ENCODE data around the gene NPW. TPM values are rescaled to one million over a fixed set of nuclear protein-coding genes. Genes with fewer than 3 reads are reported as not detected.

The NPW gene
- total and polyA plus RNA-seq, 5 donors from 2014 or later = not detected

- H3K27me3 Mint-ChIP-seq = no peaks in the 10 kb centered on the region
- H3K36me3 Mint-ChIP-seq = no peaks in the 10 kb centered on the region
- no peaks in the 10 kb centered on the region for H3K4me1 ChIP-seq (ENCODE audit: control insufficient read depth, insufficient read depth, low read length, poor library complexity, severe bottlenecking)
- ATAC-seq (ENCODE audit: low read depth in 2 of 2) (no peak), DNase-seq (no peak)
- H3K4me3 ChIP-seq (ENCODE audit: low read depth, low read length) = no peak overlapping the region
- no peaks in the 10 kb centered on the region for H3K27me3 ChIP-seq (ENCODE audit: control insufficient read depth, insufficient read depth, low read length)
- H3K27ac ChIP-seq (ENCODE audit: insufficient read depth, low read length, poor library complexity, severe bottlenecking) = no peak overlapping the region
- no peaks in the 10 kb centered on the region for H3K4me1 Mint-ChIP-seq
- H3K27ac Mint-ChIP-seq = no peak overlapping the region
- no peaks in the 10 kb centered on the region for H3K36me3 ChIP-seq (ENCODE audit: control insufficient read depth, insufficient read depth, low read length)
- no peaks in the 10 kb centered on the region for H3K9me3 Mint-ChIP-seq
- no peaks in the 10 kb centered on the region for H3K9me3 ChIP-seq (ENCODE audit: control insufficient read depth in 2 of 2, low read length in 2 of 2)
- H3K4me3 Mint-ChIP-seq = no peak overlapping the region
Observed at GRCh38 chr16:2040041-2040786, 20.6 kb downstream of the NPW start.

GRCh38 chr16:2040787-2041522 lies 21.4 kb downstream of the NPW start:
- ATAC-seq (ENCODE audit: low read depth in 2 of 2) = no peak
- Mint-ChIP-seq H3K27ac (no peak overlapping the region), H3K4me1 (peaks cover 0 to 2% (median 0%) of the 10 kb centered on the region in 4 donors), H3K4me3 (no peak overlapping the region), H3K27me3 (no peaks in the 10 kb centered on the region), H3K9me3 (no peaks in the 10 kb centered on the region), H3K36me3 (no peaks in the 10 kb centered on the region)
- Histone ChIP-seq H3K4me1 (ENCODE audit: control insufficient read depth, insufficient read depth, low read length, poor library complexity, severe bottlenecking) (no peaks in the 10 kb centered on the region), H3K36me3 (ENCODE audit: control insufficient read depth, insufficient read depth, low read length) (no peaks in the 10 kb centered on the region), H3K27me3 (ENCODE audit: control insufficient read depth, insufficient read depth, low read length) (no peaks in the 10 kb centered on the region), H3K9me3 (ENCODE audit: control insufficient read depth in 2 of 2, low read length in 2 of 2) (no peaks in the 10 kb centered on the region), H3K4me3 (ENCODE audit: low read depth, low read length) (no peak overlapping the region), H3K27ac (ENCODE audit: insufficient read depth, low read length, poor library complexity, severe bottlenecking) (no peak overlapping the region)
- no peak for DNase-seq

GRCh38 chr16:2042171-2042985 lies 22.8 kb downstream of the NPW start:
- no peaks in the 10 kb centered on the region for H3K36me3 Mint-ChIP-seq
- ATAC-seq (ENCODE audit: low read depth in 2 of 2) = no peak

DNA sequence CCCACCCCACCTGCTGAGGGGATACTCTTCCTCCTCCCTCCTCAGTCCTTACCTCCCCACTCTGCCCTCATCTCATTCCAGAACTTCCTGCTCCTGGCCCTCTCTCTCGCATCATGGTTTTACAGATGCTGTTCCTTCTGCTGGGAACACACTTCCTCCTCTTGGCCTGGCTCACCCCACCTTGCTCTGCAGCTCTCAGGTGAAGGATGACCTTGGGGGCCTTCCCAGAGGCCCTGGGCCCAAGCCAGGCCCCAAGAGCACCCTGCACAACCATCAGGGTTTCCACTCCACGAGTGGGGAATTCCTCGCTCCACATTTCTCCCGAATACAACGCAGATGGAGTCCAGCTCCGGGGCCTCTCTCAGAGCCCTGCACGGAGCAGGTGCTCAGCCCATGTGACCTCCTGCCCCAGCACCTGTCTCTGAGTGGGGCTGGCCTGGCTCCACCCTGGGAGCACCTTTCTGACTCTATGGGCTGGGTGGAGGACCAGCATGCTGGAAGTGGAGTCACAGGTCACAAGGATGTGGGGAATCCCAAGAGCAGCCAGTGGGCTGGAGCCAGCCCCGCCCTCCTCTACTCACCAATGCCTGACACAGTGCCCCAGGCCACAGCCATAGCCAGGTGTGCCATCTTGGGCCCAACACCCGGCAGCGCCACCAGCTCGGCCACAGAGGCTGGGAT lies 23.5 kb downstream of the NPW start:
- DNase-seq (no peak), ATAC-seq (ENCODE audit: low read depth in 2 of 2) (no peak)
- Histone ChIP-seq H3K27ac (ENCODE audit: insufficient read depth, low read length, poor library complexity, severe bottlenecking) (no peak overlapping the region), H3K9me3 (ENCODE audit: control insufficient read depth in 2 of 2, low read length in 2 of 2) (no peaks in the 10 kb centered on the region), H3K36me3 (ENCODE audit: control insufficient read depth, insufficient read depth, low read length) (no peaks in the 10 kb centered on the region), H3K27me3 (ENCODE audit: control insufficient read depth, insufficient read depth, low read length) (no peaks in the 10 kb centered on the region), H3K4me3 (ENCODE audit: low read depth, low read length) (no peak overlapping the region), H3K4me1 (ENCODE audit: control insufficient read depth, insufficient read depth, low read length, poor library complexity, severe bottlenecking) (peaks cover 10% of the 10 kb centered on the region)
- Mint-ChIP-seq H3K9me3 (no peaks in the 10 kb centered on the region), H3K27ac (no peak overlapping the region), H3K27me3 (no peaks in the 10 kb centered on the region), H3K4me3 (no peak overlapping the region), H3K4me1 (peaks cover 0 to 10% (median 4%) of the 10 kb centered on the region in 4 donors), H3K36me3 (no peaks in the 10 kb centered on the region)

More at GRCh38 chr16:2042171-2042985, 22.8 kb downstream of the NPW start:
- Mint-ChIP-seq H3K4me3 (no peak overlapping the region), H3K27ac (no peak overlapping the region), H3K27me3 (no peaks in the 10 kb centered on the region), H3K4me1 (peaks cover 0 to 9% (median 4%) of the 10 kb centered on the region in 4 donors), H3K9me3 (no peaks in the 10 kb centered on the region)
- no peaks in the 10 kb centered on the region for H3K27me3 ChIP-seq (ENCODE audit: control insufficient read depth, insufficient read depth, low read length)
- no peaks in the 10 kb centered on the region for H3K36me3 ChIP-seq (ENCODE audit: control insufficient read depth, insufficient read depth, low read length)
- H3K4me1 ChIP-seq (ENCODE audit: control insufficient read depth, insufficient read depth, low read length, poor library complexity, severe bottlenecking) = peaks cover 8% of the 10 kb centered on the region
- H3K27ac ChIP-seq (ENCODE audit: insufficient read depth, low read length, poor library complexity, severe bottlenecking) = no peak overlapping the region
- H3K9me3 ChIP-seq (ENCODE audit: control insufficient read depth in 2 of 2, low read length in 2 of 2) = no peaks in the 10 kb centered on the region
- H3K4me3 ChIP-seq (ENCODE audit: low read depth, low read length) = no peak overlapping the region
- no peak for DNase-seq

DNA sequence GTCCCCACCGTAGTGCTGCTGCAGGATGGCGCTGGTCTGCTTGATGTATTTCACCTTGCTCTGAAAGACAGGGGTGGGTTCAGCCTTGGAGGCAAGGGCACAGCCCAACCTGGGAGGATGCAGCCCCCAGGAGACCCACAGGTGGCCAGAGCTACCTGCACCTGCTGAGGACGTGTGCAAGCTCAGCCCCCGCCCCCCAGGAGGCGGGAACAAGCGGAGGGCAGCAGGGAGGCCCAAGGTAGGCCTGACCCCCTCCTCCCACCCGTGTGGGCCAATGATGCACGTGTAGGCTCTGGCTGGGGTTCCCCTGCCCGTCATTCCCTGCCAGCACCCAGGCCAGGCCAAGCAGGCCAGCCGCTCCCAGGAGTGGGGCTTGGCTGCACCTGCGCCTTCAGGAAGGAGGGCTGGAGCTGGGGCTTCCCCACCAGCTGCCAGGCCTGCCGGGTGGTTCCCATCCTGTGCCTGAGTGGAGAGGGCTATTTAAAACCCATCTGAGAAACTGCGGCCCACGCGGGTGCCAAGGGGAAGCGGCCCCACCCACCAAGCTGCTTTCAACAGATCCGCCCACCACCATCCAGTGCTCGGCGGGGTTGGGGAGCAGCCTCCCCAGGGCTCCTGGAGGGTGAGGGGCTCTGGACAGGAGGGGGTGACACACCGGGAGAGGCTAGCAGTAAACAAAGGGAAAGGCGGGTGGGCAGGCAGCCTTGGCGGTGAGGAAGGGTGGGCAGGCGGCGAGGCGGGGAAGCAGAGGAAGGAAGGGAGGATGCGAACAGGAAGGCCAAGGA lies 24.3 kb downstream of the NPW start:
- Mint-ChIP-seq H3K27me3 (no peaks in the 10 kb centered on the region), H3K4me1 (peaks cover 4 to 18% (median 5%) of the 10 kb centered on the region in 4 donors), H3K36me3 (no peaks in the 10 kb centered on the region), H3K4me3 (no peak overlapping the region), H3K9me3 (no peaks in the 10 kb centered on the region), H3K27ac (no peak overlapping the region)
- no peaks in the 10 kb centered on the region for H3K36me3 ChIP-seq (ENCODE audit: control insufficient read depth, insufficient read depth, low read length)
- H3K27ac ChIP-seq (ENCODE audit: insufficient read depth, low read length, poor library complexity, severe bottlenecking) = no peak overlapping the region
- no peaks in the 10 kb centered on the region for H3K9me3 ChIP-seq (ENCODE audit: control insufficient read depth in 2 of 2, low read length in 2 of 2)
- H3K4me3 ChIP-seq (ENCODE audit: low read depth, low read length) = no peak overlapping the region
- DNase-seq = no peak
- no peaks in the 10 kb centered on the region for H3K27me3 ChIP-seq (ENCODE audit: control insufficient read depth, insufficient read depth, low read length)
- peaks cover 17% of the 10 kb centered on the region for H3K4me1 ChIP-seq (ENCODE audit: control insufficient read depth, insufficient read depth, low read length, poor library complexity, severe bottlenecking)
- no peak for ATAC-seq (ENCODE audit: low read depth in 2 of 2)

- H3K27me3 ChIP-seq (ENCODE audit: control insufficient read depth, insufficient read depth, low read length) = no peaks in the 10 kb centered on the region
- DNase-seq (no peak), ATAC-seq (ENCODE audit: low read depth in 2 of 2) (no peak)
- H3K27ac Mint-ChIP-seq = no peak overlapping the region
- peak overlapping the region in 1 of 4 donors; percentile 35 for H3K4me3 Mint-ChIP-seq
- no peak overlapping the region for H3K4me3 ChIP-seq (ENCODE audit: low read depth, low read length)
- no peaks in the 10 kb centered on the region for H3K9me3 ChIP-seq (ENCODE audit: control insufficient read depth in 2 of 2, low read length in 2 of 2)
- peaks cover 18% of the 10 kb centered on the region for H3K4me1 ChIP-seq (ENCODE audit: control insufficient read depth, insufficient read depth, low read length, poor library complexity, severe bottlenecking)
- H3K4me1 Mint-ChIP-seq = peaks cover 4 to 22% (median 7%) of the 10 kb centered on the region in 4 donors
- no peaks in the 10 kb centered on the region for H3K36me3 Mint-ChIP-seq
- H3K27ac ChIP-seq (ENCODE audit: insufficient read depth, low read length, poor library complexity, severe bottlenecking) = no peak overlapping the region
- no peaks in the 10 kb centered on the region for H3K27me3 Mint-ChIP-seq
- H3K36me3 ChIP-seq (ENCODE audit: control insufficient read depth, insufficient read depth, low read length) = no peaks in the 10 kb centered on the region
- no peaks in the 10 kb centered on the region for H3K9me3 Mint-ChIP-seq
Observed at GRCh38 chr16:2044541-2044940, 25.0 kb downstream of the NPW start.

Data from CD4-positive, CD25-positive, alpha-beta regulatory T cell (primary cell).